ENCODE data around the gene GPRC5B.

Gene GPRC5B

DNA sequence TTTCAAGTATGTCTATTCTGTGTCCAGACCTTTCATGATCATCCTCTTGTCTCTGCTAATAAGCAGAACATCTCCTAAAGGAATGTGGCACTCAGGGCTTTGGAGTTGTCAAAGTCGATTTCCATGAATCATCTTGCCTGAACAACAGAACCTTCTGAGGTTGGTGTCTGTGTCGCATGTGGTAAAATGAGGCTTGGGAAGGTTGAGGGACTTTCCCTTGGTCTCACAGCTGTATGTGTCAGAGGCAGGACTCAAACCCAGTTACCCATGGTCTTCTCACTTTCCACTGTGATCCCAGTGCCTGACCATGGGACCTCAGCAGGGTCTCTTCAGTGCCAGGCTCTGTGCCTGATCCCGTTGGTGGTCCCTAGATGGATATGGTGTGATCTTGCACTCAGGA is 4.2 kb upstream of the GPRC5B start:
- TF ChIP-seq, protein P1, sequence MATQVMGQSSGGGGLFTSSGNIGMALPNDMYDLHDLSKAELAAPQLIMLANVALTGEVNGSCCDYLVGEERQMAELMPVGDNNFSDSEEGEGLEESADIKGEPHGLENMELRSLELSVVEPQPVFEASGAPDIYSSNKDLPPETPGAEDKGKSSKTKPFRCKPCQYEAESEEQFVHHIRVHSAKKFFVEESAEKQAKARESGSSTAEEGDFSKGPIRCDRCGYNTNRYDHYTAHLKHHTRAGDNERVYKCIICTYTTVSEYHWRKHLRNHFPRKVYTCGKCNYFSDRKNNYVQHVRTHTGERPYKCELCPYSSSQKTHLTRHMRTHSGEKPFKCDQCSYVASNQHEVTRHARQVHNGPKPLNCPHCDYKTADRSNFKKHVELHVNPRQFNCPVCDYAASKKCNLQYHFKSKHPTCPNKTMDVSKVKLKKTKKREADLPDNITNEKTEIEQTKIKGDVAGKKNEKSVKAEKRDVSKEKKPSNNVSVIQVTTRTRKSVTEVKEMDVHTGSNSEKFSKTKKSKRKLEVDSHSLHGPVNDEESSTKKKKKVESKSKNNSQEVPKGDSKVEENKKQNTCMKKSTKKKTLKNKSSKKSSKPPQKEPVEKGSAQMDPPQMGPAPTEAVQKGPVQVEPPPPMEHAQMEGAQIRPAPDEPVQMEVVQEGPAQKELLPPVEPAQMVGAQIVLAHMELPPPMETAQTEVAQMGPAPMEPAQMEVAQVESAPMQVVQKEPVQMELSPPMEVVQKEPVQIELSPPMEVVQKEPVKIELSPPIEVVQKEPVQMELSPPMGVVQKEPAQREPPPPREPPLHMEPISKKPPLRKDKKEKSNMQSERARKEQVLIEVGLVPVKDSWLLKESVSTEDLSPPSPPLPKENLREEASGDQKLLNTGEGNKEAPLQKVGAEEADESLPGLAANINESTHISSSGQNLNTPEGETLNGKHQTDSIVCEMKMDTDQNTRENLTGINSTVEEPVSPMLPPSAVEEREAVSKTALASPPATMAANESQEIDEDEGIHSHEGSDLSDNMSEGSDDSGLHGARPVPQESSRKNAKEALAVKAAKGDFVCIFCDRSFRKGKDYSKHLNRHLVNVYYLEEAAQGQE (IDR thresholded peaks at IDR 0.05; ENCODE audit: low read depth), result no peak
- TF ChIP-seq YY1 (IDR thresholded peaks at IDR 0.05; ENCODE audit: low read depth), result no peak
- TF ChIP-seq, protein P2, sequence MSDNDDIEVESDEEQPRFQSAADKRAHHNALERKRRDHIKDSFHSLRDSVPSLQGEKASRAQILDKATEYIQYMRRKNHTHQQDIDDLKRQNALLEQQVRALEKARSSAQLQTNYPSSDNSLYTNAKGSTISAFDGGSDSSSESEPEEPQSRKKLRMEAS (IDR thresholded peaks at IDR 0.05), result no peak
- no peak for TF ChIP-seq NFIC (IDR thresholded peaks at IDR 0.05)
- no peak for TF ChIP-seq ZBTB7A (IDR thresholded peaks at IDR 0.05; ENCODE audit: low read depth)
- no peak for TF ChIP-seq CEBPB (IDR thresholded peaks at IDR 0.05)
- TF ChIP-seq CREB1 (IDR thresholded peaks at IDR 0.05; ENCODE audit: low read depth), result no peak
- no peak for TF ChIP-seq TCF12 (IDR thresholded peaks at IDR 0.05; ENCODE audit: low read depth)
- no peak for TF ChIP-seq EP300 (IDR thresholded peaks at IDR 0.05; ENCODE audit: borderline replicate concordance)
- no peak for TF ChIP-seq TAF1 (IDR thresholded peaks at IDR 0.05; ENCODE audit: low read depth)
- no peak for TF ChIP-seq RAD21 (IDR thresholded peaks at IDR 0.05; ENCODE audit: low read depth)
- TF ChIP-seq, protein P3, sequence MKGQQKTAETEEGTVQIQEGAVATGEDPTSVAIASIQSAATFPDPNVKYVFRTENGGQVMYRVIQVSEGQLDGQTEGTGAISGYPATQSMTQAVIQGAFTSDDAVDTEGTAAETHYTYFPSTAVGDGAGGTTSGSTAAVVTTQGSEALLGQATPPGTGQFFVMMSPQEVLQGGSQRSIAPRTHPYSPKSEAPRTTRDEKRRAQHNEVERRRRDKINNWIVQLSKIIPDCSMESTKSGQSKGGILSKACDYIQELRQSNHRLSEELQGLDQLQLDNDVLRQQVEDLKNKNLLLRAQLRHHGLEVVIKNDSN (IDR thresholded peaks at IDR 0.05), result no peak
- no peak for TF ChIP-seq EGR1 (IDR thresholded peaks at IDR 0.05)
- TF ChIP-seq FOXM1 (IDR thresholded peaks at IDR 0.05; ENCODE audit: borderline replicate concordance, low read depth), result no peak
- TF ChIP-seq TEAD4 (IDR thresholded peaks at IDR 0.05), result no peak

DNA sequence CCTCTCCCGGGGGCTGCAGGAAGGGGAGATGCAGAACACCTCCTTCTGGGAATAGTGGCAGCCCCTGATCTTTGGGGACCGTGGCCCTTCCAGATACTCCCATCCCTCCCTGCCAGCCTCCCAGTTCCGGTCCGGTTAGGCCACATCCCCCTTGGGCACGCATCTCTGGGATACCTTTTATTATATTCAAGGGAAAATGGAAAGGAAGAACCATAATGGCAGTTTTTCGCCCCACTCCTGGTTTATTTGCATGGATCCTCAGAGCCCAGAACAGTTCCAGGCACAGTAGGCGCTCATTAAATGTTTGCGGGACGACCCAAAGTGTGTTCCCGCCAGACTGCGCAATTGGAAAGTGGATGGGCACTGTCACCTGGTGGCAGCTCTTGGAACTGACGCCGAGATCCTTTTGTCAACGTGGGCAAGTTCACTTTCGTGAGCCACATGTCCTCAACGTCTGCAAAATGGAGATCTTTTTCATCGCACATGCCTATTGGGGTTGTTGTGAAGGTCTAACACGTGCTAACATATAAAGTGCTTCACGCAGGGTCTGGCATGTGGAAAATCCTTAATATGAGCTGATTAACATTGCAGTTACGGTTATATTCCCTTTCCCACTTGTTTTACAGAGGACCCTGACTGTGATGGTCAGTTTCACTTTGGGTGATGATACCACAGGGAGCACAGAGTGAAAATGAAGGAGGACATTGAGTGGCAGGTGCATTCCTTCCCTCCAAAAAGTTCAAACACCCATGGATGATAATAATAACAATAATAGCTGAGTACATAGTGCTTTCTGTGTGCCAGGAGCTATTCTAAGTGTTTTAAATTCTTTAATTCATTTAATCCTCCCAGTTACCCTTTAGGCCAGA is 1.7 kb upstream of the GPRC5B start:
- TF ChIP-seq YY1 (IDR thresholded peaks at IDR 0.05; ENCODE audit: low read depth) (peak; percentile 52; the same call in 1 of the 2 replicates), CREB1 (IDR thresholded peaks at IDR 0.05; ENCODE audit: low read depth) (no peak), RAD21 (IDR thresholded peaks at IDR 0.05; ENCODE audit: low read depth) (peak; percentile 100), NFIC (IDR thresholded peaks at IDR 0.05) (no peak), EP300 (IDR thresholded peaks at IDR 0.05; ENCODE audit: borderline replicate concordance) (no peak)
- TF ChIP-seq, protein P3 (IDR thresholded peaks at IDR 0.05), result 0 out of 2 replicates have a peak, but pooled peaks have one; percentile 8
- TF ChIP-seq, protein P2 (IDR thresholded peaks at IDR 0.05), result peak; percentile 79

DNA sequence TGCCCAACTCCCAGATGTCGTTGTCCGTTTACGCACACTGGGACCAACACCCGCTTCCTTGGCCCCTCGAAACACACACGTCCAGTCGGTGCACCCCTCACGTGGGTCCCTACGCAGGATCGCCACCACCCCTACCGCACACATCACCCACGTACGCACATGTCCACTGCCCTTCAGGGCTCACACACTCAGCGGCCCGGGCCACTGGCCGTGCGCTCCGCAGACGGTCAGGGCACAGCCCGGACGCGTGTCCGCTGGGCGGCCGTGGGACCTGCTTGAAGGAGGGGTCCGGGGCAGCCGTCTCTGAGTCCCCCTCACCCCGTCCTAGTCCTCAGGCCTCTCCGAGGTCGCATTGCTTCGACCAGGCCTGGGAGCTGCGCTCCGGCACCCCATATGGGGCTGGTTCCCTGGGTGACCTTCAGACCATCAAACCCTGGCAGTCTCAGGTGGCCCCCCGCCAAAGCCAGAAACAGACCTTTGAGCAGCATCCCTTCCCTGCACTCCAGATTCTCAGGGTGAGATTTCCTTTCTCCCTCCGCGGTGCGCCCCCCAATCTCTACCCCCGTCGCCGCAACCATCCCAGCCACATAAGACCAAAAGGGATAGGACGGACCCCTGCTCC is 914 bp upstream of the GPRC5B start:
- TF ChIP-seq EP300 (IDR thresholded peaks at IDR 0.05; ENCODE audit: borderline replicate concordance), result no peak
- TF ChIP-seq ZBTB7A (IDR thresholded peaks at IDR 0.05; ENCODE audit: low read depth), result no peak
- TF ChIP-seq TAF1 (IDR thresholded peaks at IDR 0.05; ENCODE audit: low read depth), result no peak
- no peak for TF ChIP-seq TEAD4 (IDR thresholded peaks at IDR 0.05)
- no peak for TF ChIP-seq EGR1 (IDR thresholded peaks at IDR 0.05)
- TF ChIP-seq NFIC (IDR thresholded peaks at IDR 0.05), result no peak
- TF ChIP-seq, protein P2 (IDR thresholded peaks at IDR 0.05), result no peak
- TF ChIP-seq TCF12 (IDR thresholded peaks at IDR 0.05; ENCODE audit: low read depth), result no peak

DNA sequence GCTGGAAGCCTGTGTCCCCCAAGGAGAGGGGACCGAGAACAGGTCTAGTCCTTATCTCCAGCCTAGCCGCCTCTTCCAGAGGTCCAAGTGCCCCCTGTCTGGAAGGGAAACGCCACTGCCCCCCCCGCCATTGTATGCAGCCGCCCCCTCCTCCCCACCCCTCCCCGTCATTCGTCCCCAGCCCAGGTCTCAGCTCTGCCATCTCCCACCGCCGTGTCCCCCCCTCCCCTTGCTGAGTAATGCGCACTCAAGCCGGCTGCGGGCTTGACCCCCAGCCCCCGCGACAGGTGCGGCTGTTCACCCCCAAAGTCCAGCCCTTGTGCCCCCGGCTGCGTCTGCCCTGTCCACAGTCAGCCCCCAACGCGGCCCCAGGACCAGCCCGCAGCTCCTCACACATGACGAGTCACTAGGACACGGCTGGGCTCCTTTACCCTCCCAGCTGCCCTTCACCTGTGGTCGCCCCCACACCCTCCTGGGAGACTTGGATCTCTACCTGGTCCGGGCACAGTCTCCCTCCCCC is 622 bp downstream of the GPRC5B start:
- TF ChIP-seq ZBTB7A (IDR thresholded peaks at IDR 0.05; ENCODE audit: low read depth), result 0 out of 2 replicates have a peak, but pooled peaks have one; percentile 24
- no peak for TF ChIP-seq EP300 (IDR thresholded peaks at IDR 0.05; ENCODE audit: borderline replicate concordance)
- TF ChIP-seq CEBPB (IDR thresholded peaks at IDR 0.05), result no peak
- no peak for TF ChIP-seq EGR1 (IDR thresholded peaks at IDR 0.05)
- TF ChIP-seq, protein P1 (IDR thresholded peaks at IDR 0.05; ENCODE audit: low read depth), result no peak
- no peak for TF ChIP-seq CREB1 (IDR thresholded peaks at IDR 0.05; ENCODE audit: low read depth)
- TF ChIP-seq TAF1 (IDR thresholded peaks at IDR 0.05; ENCODE audit: low read depth), result no peak
- no peak for TF ChIP-seq NFIC (IDR thresholded peaks at IDR 0.05)

Data from Ishikawa (cell line).